Fibroblast of villous mesenchyme (primary cell): ENCODE data around the gene CRIP1. TPM values are rescaled to one million over a fixed set of nuclear protein-coding genes. Genes with fewer than 3 reads are reported as not detected.

Experiments
- DNase-seq: peaks from one replicate; pipeline ENCODE4 v3.0.0-alpha.2; 2010; ENCODE audit warnings: low read depth
- H3K4me3 ChIP-seq: 2 replicates; pipeline ENCODE4 v1.5.1; 2011; ENCODE audit warnings: low read depth, mild to moderate bottlenecking, low read length
- total RNA-seq: library from RNA; depleted of rRNA; stranded (reverse); fragments of >200 nt; gene quantifications from 2 replicates; pipeline ENCODE4 v1.2.3, GENCODE V29; 2012
- TF ChIP-seq, protein P1 (sequence below): IDR thresholded peaks from 2 replicates; pipeline ENCODE4 v1.5.1; 2012; ENCODE audit warnings: low read depth, mild to moderate bottlenecking, low read length; ENCODE audit not compliant: insufficient read depth

The CRIP1 gene
- total RNA-seq, 1 donor, result 1.3 TPM

DNA sequence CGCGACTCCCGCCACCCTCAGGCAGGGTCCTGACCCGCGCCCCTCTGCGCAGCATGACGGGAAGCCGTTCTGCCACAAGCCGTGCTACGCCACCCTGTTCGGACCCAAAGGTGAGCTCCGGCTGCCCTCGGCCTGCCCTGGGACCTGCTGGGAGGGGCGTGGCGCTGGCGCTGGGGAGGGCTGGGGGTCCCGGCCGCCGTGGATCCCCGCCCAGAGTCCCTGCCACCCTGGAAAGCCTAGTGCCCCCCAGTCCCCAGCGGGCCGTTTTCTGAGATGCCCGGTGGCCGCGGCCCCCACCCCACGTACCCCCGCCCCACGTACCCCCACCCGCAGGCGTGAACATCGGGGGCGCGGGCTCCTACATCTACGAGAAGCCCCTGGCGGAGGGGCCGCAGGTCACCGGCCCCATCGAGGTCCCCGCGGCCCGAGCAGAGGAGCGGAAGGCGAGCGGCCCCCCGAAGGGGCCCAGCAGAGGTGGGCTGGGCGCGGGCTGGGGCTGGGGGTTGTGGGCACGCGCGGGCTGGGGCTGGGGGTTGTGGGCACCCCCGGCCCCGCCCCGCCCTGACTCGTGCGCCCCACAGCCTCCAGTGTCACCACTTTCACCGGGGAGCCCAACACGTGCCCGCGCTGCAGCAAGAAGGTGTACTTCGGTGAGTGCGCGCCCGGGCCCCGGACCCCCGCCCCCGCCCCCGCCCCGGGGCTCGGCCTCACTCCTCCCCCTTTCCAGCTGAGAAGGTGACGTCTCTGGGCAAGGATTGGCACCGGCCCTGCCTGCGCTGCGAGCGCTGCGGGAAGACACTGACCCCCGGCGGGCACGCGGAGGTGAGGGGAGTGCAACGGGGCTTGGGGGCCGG, 8.1 kb upstream of the CRIP1 start:
- DNase-seq, result no peak
- TF ChIP-seq, protein P1, sequence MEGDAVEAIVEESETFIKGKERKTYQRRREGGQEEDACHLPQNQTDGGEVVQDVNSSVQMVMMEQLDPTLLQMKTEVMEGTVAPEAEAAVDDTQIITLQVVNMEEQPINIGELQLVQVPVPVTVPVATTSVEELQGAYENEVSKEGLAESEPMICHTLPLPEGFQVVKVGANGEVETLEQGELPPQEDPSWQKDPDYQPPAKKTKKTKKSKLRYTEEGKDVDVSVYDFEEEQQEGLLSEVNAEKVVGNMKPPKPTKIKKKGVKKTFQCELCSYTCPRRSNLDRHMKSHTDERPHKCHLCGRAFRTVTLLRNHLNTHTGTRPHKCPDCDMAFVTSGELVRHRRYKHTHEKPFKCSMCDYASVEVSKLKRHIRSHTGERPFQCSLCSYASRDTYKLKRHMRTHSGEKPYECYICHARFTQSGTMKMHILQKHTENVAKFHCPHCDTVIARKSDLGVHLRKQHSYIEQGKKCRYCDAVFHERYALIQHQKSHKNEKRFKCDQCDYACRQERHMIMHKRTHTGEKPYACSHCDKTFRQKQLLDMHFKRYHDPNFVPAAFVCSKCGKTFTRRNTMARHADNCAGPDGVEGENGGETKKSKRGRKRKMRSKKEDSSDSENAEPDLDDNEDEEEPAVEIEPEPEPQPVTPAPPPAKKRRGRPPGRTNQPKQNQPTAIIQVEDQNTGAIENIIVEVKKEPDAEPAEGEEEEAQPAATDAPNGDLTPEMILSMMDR, result no peak
- no peak overlapping the region for H3K4me3 ChIP-seq

- DNase-seq, result no peak
- no peak overlapping the region for H3K4me3 ChIP-seq
- TF ChIP-seq, protein P1, result no peak
Observed at GRCh38 chr14:105479431-105480158, 7.1 kb upstream of the CRIP1 start.

DNA sequence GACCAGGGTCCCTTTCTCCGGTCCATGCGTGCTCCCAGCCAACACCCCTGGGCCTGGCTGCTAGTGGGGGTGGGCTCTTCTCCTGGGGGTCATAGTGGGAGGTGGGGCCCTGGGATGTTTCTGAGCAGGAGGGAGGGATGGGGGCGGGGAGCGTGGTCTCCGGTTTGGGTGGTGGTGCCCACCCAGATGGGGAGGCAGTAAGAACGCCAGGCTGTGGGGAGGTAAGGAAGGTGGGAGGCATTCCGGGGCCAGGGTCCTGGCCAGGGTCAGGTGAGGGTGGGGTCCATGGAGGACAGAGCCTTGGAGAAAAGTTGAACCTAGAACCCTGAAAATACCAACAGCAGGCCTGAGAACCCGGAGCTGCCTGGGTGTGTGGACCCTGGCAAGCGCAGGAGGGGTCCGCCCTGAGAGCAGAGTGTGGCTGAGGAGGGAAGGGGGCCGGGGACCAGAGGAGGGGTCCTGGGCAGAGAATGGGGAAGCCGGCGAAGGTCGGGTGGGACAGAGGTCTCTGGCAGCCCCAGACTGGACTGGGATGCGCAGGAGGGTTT, 6.4 kb upstream of the CRIP1 start:
- no peak for DNase-seq
- TF ChIP-seq, protein P1, result no peak
- H3K4me3 ChIP-seq, result no peak overlapping the region

GRCh38 chr14:105480807-105481801, 5.6 kb upstream of the CRIP1 start:
- TF ChIP-seq, protein P1, result peak; percentile 98
- DNase-seq, result peak; percentile 87
- H3K4me3 ChIP-seq, result peak overlapping the region; percentile 60

DNA sequence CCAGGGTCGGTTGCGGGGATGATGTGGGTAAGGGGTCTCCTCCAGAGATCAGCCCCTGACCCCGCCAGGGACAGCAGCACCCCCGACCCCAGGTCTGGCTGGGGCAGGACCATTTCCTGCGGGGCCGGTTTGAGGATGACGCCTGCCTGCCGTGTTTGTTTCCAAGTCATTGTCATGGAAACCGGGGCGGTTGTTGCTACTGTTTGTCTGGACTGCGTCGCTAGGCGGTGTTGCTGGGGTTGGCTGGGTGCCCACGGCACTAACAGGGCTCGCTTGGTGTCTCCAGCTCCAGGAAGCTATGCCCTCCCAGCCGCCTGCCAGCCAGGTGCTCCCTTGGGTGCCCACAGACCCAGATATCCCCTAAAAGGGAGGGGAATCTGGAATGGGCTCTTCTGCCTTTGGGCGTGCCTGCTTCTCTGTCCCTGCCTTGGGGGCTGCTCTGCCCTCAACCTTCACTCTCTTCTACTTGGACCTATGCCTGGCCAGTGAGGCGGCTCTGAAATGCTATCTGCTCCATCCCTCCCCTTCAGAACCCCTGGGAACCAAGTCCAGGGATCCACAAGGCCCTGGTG, 4.7 kb upstream of the CRIP1 start:
- H3K4me3 ChIP-seq, result peak overlapping the region; percentile 60

More for the DNA sequence above, 4.7 kb upstream of the CRIP1 start:
- TF ChIP-seq, protein P1, result no peak
- DNase-seq, result peak; percentile 98
